Sigmoid colon (tissue), 4 donors: ENCODE results near the gene SLC6A6.

Experiments used
- CTCF ChIP-seq, 4 experiments: fragments of 450-650 bp in 3 of 4; fragments of 200-600 bp in 1 of 4; IDR thresholded peaks; one replicate each; pipeline ENCODE4 v1.5.1; 2016 to 2019; ENCODE audit warnings: antibody characterized with exemption in 4 of 4, mild to moderate bottlenecking in 3 of 4, moderate library complexity in 2 of 4
- EP300 ChIP-seq, 4 donors: sonication (generic); formaldehyde crosslinking; IDR thresholded peaks; one replicate each; pipeline ENCODE4 v1.6.1; 2017; ENCODE audit warnings: antibody characterized with exemption in 4 of 4
- POLR2A ChIP-seq, 2 donors: fragments of 450-650 bp; IDR thresholded peaks; one replicate each; pipeline ENCODE4 v1.6.1; 2016; ENCODE audit warnings: antibody characterized with exemption in 2 of 2, mild to moderate bottlenecking in 2 of 2, moderate library complexity in 2 of 2

DNA sequence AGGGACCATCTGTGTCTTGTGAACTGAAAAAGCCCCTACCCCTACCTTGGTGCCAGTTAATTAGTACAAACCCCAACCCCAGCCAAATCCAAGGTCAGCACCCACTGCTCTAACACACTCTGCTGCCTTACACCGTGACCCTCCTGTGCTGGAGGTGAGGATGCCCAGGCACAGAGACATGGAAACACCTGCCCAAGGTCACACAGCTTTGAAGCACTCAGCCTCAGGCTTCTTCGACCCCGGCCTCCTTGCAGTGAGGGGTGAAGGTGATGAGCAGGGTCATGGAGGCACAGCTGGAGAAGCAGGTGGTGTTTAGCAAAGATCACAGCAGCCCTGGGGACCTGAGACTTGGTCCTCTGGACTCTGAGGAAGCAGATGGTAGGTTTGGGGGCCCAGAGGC is 39.0 kb upstream of the SLC6A6 start:
- TF ChIP-seq CTCF (IDR thresholded peaks at IDR 0.05) = no peak
- no peak for TF ChIP-seq POLR2A (IDR thresholded peaks at IDR 0.05)
- TF ChIP-seq EP300 (IDR thresholded peaks at IDR 0.05) = no peak
